Sigmoid colon (tissue), 4 donors: ENCODE measurements around the gene GALNT17.

Source experiments
- CTCF ChIP-seq, 4 experiments: fragments of 450-650 bp in 3 of 4; fragments of 200-600 bp in 1 of 4; IDR thresholded peaks; one replicate each; pipeline ENCODE4 v1.5.1; 2016 to 2019; ENCODE audit warnings: antibody characterized with exemption in 4 of 4, mild to moderate bottlenecking in 3 of 4, moderate library complexity in 2 of 4
- EP300 ChIP-seq, 4 donors: sonication (generic); formaldehyde crosslinking; IDR thresholded peaks; one replicate each; pipeline ENCODE4 v1.6.1; 2017; ENCODE audit warnings: antibody characterized with exemption in 4 of 4
- POLR2A ChIP-seq, 2 donors: fragments of 450-650 bp; IDR thresholded peaks; one replicate each; pipeline ENCODE4 v1.6.1; 2016; ENCODE audit warnings: antibody characterized with exemption in 2 of 2, mild to moderate bottlenecking in 2 of 2, moderate library complexity in 2 of 2

GRCh38 chr7:71649812-71650211 lies 517.9 kb downstream of the GALNT17 start:
- TF ChIP-seq CTCF (IDR thresholded peaks at IDR 0.05) = no peak
- no peak for TF ChIP-seq POLR2A (IDR thresholded peaks at IDR 0.05)
- TF ChIP-seq EP300 (IDR thresholded peaks at IDR 0.05) = no peak
